IMR-90 (cell line): ENCODE measurements around the gene KCNV2. TPM values are rescaled to one million over a fixed set of nuclear protein-coding genes. Genes with fewer than 3 reads are reported as not detected.

ENCODE experiments used
- ATAC-seq: fragments of 200-7000 bp; cut with Tn5 transposase; 2 replicates; pipeline ENCODE4 v1.9.1; 2020; ENCODE audit warnings: low read depth, mild to moderate bottlenecking, moderate library complexity
- BruUV-seq: library from RNA; stranded (reverse); fragments of 400-500 nt; replicated peaks from 2 replicates; lab custom pipeline; 2021; lab: Mats Ljungman, UMichigan
- CTCF ChIA-PET: fragments of 300-600 bp; formaldehyde crosslinking; extraction: SDS; loops from one replicate; lab custom pipeline; 2021; ENCODE audit warnings: antibody characterized with exemption; lab: Yijun Ruan, JAX
- POLR2A ChIA-PET: fragments of 300-600 bp; sonication (Branson Sonifier 250); formaldehyde crosslinking; loops from one replicate; lab custom pipeline; 2022; ENCODE audit warnings: antibody characterized with exemption; ENCODE audit not compliant: unreplicated experiment; lab: Charles Lee
- DNase-seq: peaks from one replicate; pipeline ENCODE4 v3.0.0; 2013
- H2AFZ ChIP-seq: replicated peaks from 2 replicates; pipeline ENCODE3; 2013; ENCODE audit warnings: low read length, mild to moderate bottlenecking; ENCODE audit not compliant: poor library complexity
- H2AK5ac ChIP-seq: 2 replicates; pipeline ENCODE4 v1.6.1; 2013; ENCODE audit warnings: low read depth, low read length, inconsistent platforms
- H2AK9ac ChIP-seq: replicated peaks from 2 replicates; pipeline ENCODE3; 2013; ENCODE audit warnings: mild to moderate bottlenecking, low read depth, low read length, moderate library complexity; ENCODE audit not compliant: poor library complexity
- H2BK120ac ChIP-seq: 2 replicates; pipeline ENCODE4 v1.6.1; 2013; ENCODE audit warnings: low read depth, low read length, inconsistent platforms
- H2BK15ac ChIP-seq: 3 replicates; pipeline ENCODE4 v1.6.1; 2013; ENCODE audit warnings: low read depth, low read length, inconsistent platforms
- H2BK20ac ChIP-seq: 2 replicates; pipeline ENCODE4 v1.6.1; 2013; ENCODE audit warnings: low read depth, mild to moderate bottlenecking, inconsistent platforms, low read length, moderate library complexity
- H2BK5ac ChIP-seq: 2 replicates; pipeline ENCODE4 v1.6.1; 2013; ENCODE audit warnings: mild to moderate bottlenecking, low read depth, low read length, inconsistent platforms; ENCODE audit not compliant: poor library complexity, severe bottlenecking
- H3K14ac ChIP-seq: replicated peaks from 2 replicates; pipeline ENCODE4 v1.6.1; 2013; ENCODE audit warnings: low read depth, low read length, inconsistent platforms
- H3K18ac ChIP-seq: 2 replicates; pipeline ENCODE4 v1.6.1; 2013; ENCODE audit warnings: low read depth, low read length, control low read depth
- H3K23ac ChIP-seq: 2 replicates; pipeline ENCODE4 v1.6.1; 2013; ENCODE audit warnings: low read depth, low read length, inconsistent platforms
- H3K27ac ChIP-seq: 2 replicates; pipeline ENCODE4 v1.5.1; 2013; ENCODE audit warnings: mild to moderate bottlenecking, control low read depth, low read length; ENCODE audit not compliant: insufficient read depth
- H3K27me3 ChIP-seq: 2 replicates; pipeline ENCODE4 v1.6.1; 2013; ENCODE audit warnings: low read length; ENCODE audit not compliant: control insufficient read depth, insufficient read depth
- H3K36me3 ChIP-seq: 2 replicates; pipeline ENCODE4 v1.6.1; 2013; ENCODE audit warnings: low read length, mixed read lengths; ENCODE audit not compliant: control insufficient read depth, insufficient read depth
- H3K4ac ChIP-seq: 2 replicates; pipeline ENCODE4 v1.6.1; 2013; ENCODE audit warnings: low read depth, low read length, inconsistent platforms
- H3K4me1 ChIP-seq: 2 replicates; pipeline ENCODE4 v1.6.1; 2013; ENCODE audit warnings: low read length, mixed read lengths; ENCODE audit not compliant: control insufficient read depth, insufficient read depth
- H3K4me2 ChIP-seq: 2 replicates; pipeline ENCODE4 v1.6.1; 2013; ENCODE audit warnings: low read depth, mild to moderate bottlenecking, control low read depth, low read length, moderate library complexity
- H3K4me3 ChIP-seq: 2 replicates; pipeline ENCODE4 v1.5.1; 2013; ENCODE audit warnings: low read depth, mild to moderate bottlenecking, control low read depth, low read length, moderate library complexity; ENCODE audit not compliant: insufficient read depth
- H3K56ac ChIP-seq: 2 replicates; pipeline ENCODE4 v1.6.1; 2013; ENCODE audit warnings: low read length, inconsistent platforms; ENCODE audit not compliant: insufficient read depth; ENCODE audit errors: extremely low read depth
- H3K79me1 ChIP-seq, 2 experiments: 2 replicates each; pipeline ENCODE4 v1.6.1; 2013; ENCODE audit warnings: low read length in 2 of 2, inconsistent platforms in 1 of 2, low read depth in 1 of 2
- H3K9ac ChIP-seq: 2 replicates; pipeline ENCODE4 v1.6.1; 2013; ENCODE audit warnings: low read depth, low read length, control low read depth
- H3K9me1 ChIP-seq: 2 replicates; pipeline ENCODE4 v1.6.1; 2013; ENCODE audit warnings: low read length, inconsistent platforms; ENCODE audit not compliant: insufficient read depth
- H3K9me3 ChIP-seq: 2 replicates; pipeline ENCODE4 v1.6.1; 2013; ENCODE audit warnings: low read length; ENCODE audit not compliant: control insufficient read depth, insufficient read depth
- H4K20me1 ChIP-seq: 2 replicates; pipeline ENCODE4 v1.6.1; 2013; ENCODE audit warnings: low read length, inconsistent platforms; ENCODE audit not compliant: insufficient read depth
- H4K5ac ChIP-seq: 2 replicates; pipeline ENCODE4 v1.6.1; 2013; ENCODE audit warnings: mild to moderate bottlenecking, low read depth, low read length, control low read depth
- H4K8ac ChIP-seq, 2 experiments: 2 replicates each; pipeline ENCODE4 v1.6.1; 2013; ENCODE audit warnings: low read depth in 2 of 2, low read length in 2 of 2, control low read depth in 1 of 2, inconsistent platforms in 1 of 2
- H4K91ac ChIP-seq: 2 replicates; pipeline ENCODE4 v1.6.1; 2013; ENCODE audit warnings: low read depth, low read length, inconsistent platforms; ENCODE audit not compliant: insufficient read depth
- BHLHE40 ChIP-seq: fragments of 150-350 bp; IDR thresholded peaks from 2 replicates; pipeline ENCODE4 v1.6.1; 2016; ENCODE audit warnings: mild to moderate bottlenecking, low read depth, low read length
- CEBPB ChIP-seq: IDR thresholded peaks from 2 replicates; pipeline ENCODE4 v1.6.1; 2012; ENCODE audit warnings: low read depth, low read length, improper control_type of control experiment
- CHD1 ChIP-seq: IDR thresholded peaks from 2 replicates; pipeline ENCODE4 v1.6.1; 2012; ENCODE audit warnings: low read depth, low read length, improper control_type of control experiment
- CTCF ChIP-seq: conservative IDR thresholded peaks from 2 replicates; pipeline ENCODE4 v1.5.1; 2012; ENCODE audit warnings: mild to moderate bottlenecking, low read depth, low read length, improper control_type of control experiment
- ELK1 ChIP-seq: fragments of 150-350 bp; IDR thresholded peaks from 2 replicates; pipeline ENCODE4 v1.6.1; 2016; ENCODE audit warnings: low read depth, mild to moderate bottlenecking, low read length, moderate library complexity, borderline replicate concordance
- FOS ChIP-seq: fragments of 150-350 bp; IDR thresholded peaks from 2 replicates; pipeline ENCODE4 v1.6.1; 2016; ENCODE audit warnings: low read depth, low read length
- MAFK ChIP-seq: IDR thresholded peaks from 2 replicates; pipeline ENCODE4 v1.6.1; 2012; ENCODE audit warnings: low read depth, low read length, improper control_type of control experiment
- MAZ ChIP-seq: IDR thresholded peaks from 2 replicates; pipeline ENCODE4 v1.6.1; 2012; ENCODE audit warnings: low read depth, mild to moderate bottlenecking, low read length, improper control_type of control experiment, moderate library complexity, borderline replicate concordance
- MXI1 ChIP-seq: IDR thresholded peaks from 2 replicates; pipeline ENCODE4 v1.6.1; 2012; ENCODE audit warnings: low read depth, mild to moderate bottlenecking, low read length, moderate library complexity, borderline replicate concordance
- NFE2L2 ChIP-seq: fragments of 150-350 bp; IDR thresholded peaks from 2 replicates; pipeline ENCODE4 v1.6.1; 2016; ENCODE audit warnings: low read depth, mild to moderate bottlenecking, low read length
- POLR2A ChIP-seq: IDR thresholded peaks from 2 replicates; pipeline ENCODE4 v1.6.1; 2012; ENCODE audit warnings: mild to moderate bottlenecking, low read depth, low read length
- RAD21 ChIP-seq: IDR thresholded peaks from 2 replicates; pipeline ENCODE4 v1.6.1; 2012; ENCODE audit warnings: low read length, improper control_type of control experiment
- RCOR1 ChIP-seq: IDR thresholded peaks from 2 replicates; pipeline ENCODE4 v1.6.1; 2012; ENCODE audit warnings: mild to moderate bottlenecking, low read length, improper control_type of control experiment; ENCODE audit not compliant: insufficient replicate concordance
- RFX5 ChIP-seq: IDR thresholded peaks from 2 replicates; pipeline ENCODE4 v1.8.0; 2012; ENCODE audit warnings: low read depth, mild to moderate bottlenecking, low read length, moderate library complexity
- SMC3 ChIP-seq: fragments of 150-350 bp; IDR thresholded peaks from 2 replicates; pipeline ENCODE4 v1.6.1; 2016; ENCODE audit warnings: low read depth, mild to moderate bottlenecking, antibody characterized with exemption, low read length, moderate library complexity
- USF2 ChIP-seq: fragments of 150-350 bp; IDR thresholded peaks from 2 replicates; pipeline ENCODE4 v1.6.1; 2017; ENCODE audit warnings: mild to moderate bottlenecking, antibody characterized with exemption, low read length, low read depth
- WGBS, 2 experiments: methylation state at CpG; one replicate each; pipeline versions ENCODE4 v1.1.5 to v1.1.7; 2013; ENCODE audit warnings: missing lambda C conversion rate in 2 of 2; ENCODE audit not compliant: insufficient read length in 1 of 2; ENCODE audit errors: extremely low coverage in 2 of 2; 5-methylcytosine and 5-hydroxymethylcytosine counted together
- dilution Hi-C: fragments of 300-500 bp; cut with HindIII; formaldehyde crosslinking; loops from one replicate; pipeline ENCODE4 v1.14.3; 2018; ENCODE audit warnings: low sequenced_read_pairs; ENCODE audit not compliant: unreplicated experiment
- in situ Hi-C: fragments of 300-500 bp; cut with MboI; formaldehyde crosslinking; loops from 3 replicates; pipeline ENCODE4 v1.14.3; 2019; ENCODE audit warnings: low sequenced_read_pairs, inconsistent platforms, mixed read lengths
- intact Hi-C: fragments of 100-400 bp; cut with micrococcal nuclease; formaldehyde crosslinking; loops from 2 replicates; pipeline ENCODE4 v1.10.0; 2022
- polyA plus RNA-seq, 3 experiments: library from polyadenylated mRNA; depleted of rRNA; stranded (reverse); fragments of >200 nt; gene quantifications; 2 replicates each; pipeline ENCODE4 v1.2.3, GENCODE V29; 2012; ENCODE audit warnings: low replicate concordance in 1 of 3
- total RNA-seq: library from RNA; depleted of rRNA; stranded (reverse); fragments of >200 nt; gene quantifications from 2 replicates; pipeline ENCODE4 v1.2.3, GENCODE V29; 2012

Gene KCNV2
- total and polyA plus RNA-seq, 2 of the 4 experiments (the other 2 are of a cell fraction) = not detected

- Histone ChIP-seq H3K79me1 (no peaks in the 10 kb centered on the region), H3K56ac (no peak overlapping the region), H4K91ac (no peak overlapping the region), H3K14ac (no peak overlapping the region), H3K4me3 (no peak overlapping the region), H3K23ac (no peak overlapping the region), H4K5ac (no peak overlapping the region), H3K4me2 (no peak overlapping the region), H3K9ac (no peak overlapping the region), H3K4me1 (peaks cover 2% of the 10 kb centered on the region; the same call in 1 of the 2 replicates), H4K20me1 (no peaks in the 10 kb centered on the region), H2BK15ac (no peak overlapping the region), H2BK5ac (no peak overlapping the region), H2AK5ac (no peak overlapping the region), H3K36me3 (peaks cover 8% of the 10 kb centered on the region), H3K27me3 (no peaks in the 10 kb centered on the region), H3K18ac (no peak overlapping the region), H2BK20ac (no peak overlapping the region), H3K9me3 (no peaks in the 10 kb centered on the region), H3K27ac (no peak overlapping the region), H2AFZ (no peak overlapping the region), H2AK9ac (no peak overlapping the region), H4K8ac (no peak overlapping the region), H2BK120ac (no peak overlapping the region), H3K4ac (no peak overlapping the region), H3K9me1 (no peaks in the 10 kb centered on the region; the same call in 1 of the 2 replicates)
- DNase-seq = no peak
- no peak for TF ChIP-seq RCOR1
- TF ChIP-seq BHLHE40 = no peak
- TF ChIP-seq RAD21 = no peak
- no peak for TF ChIP-seq CHD1
- TF ChIP-seq CTCF = no peak
- no peak for TF ChIP-seq ELK1
- no peak for TF ChIP-seq MAZ
- no peak for TF ChIP-seq FOS
- TF ChIP-seq NFE2L2 = no peak
- no peak for TF ChIP-seq SMC3
- TF ChIP-seq MXI1 = no peak
- TF ChIP-seq RFX5 = no peak
- TF ChIP-seq MAFK = no peak
- no peak for TF ChIP-seq CEBPB
- TF ChIP-seq USF2 = no peak
- TF ChIP-seq POLR2A = no peak
- no peak for ATAC-seq
- intact Hi-C loops (no loop called here), in situ Hi-C loops (no loop called here), dilution Hi-C loops (no loop called here)
- no CpG with 5 or more reads among the region's 7 CpGs for WGBS, 2 experiments
- ChIA-PET CTCF (interaction anchor here (1.1 kb wide), 1 partner anchor 14 kb away, joined by 3 read pairs; no protein-coding TSS in a partner anchor), POLR2A (no interaction called here)
- no TSS peak for BruUV-seq
Measured at GRCh38 chr9:2742214-2742613, 24.9 kb downstream of the KCNV2 start.
